H9 (cell line): ENCODE data around the gene MLANA. TPM values are rescaled to one million over a fixed set of nuclear protein-coding genes. Genes with fewer than 3 reads are reported as not detected.

Source experiments
- DNase-seq: peaks from one replicate; pipeline ENCODE4 v3.0.0-alpha.2; 2017
- H2AFZ ChIP-seq: one replicate; pipeline ENCODE4 v1.6.1; 2013; ENCODE audit warnings: mild to moderate bottlenecking, low read length, control low read depth, moderate library complexity
- H2AK5ac ChIP-seq: 2 replicates; pipeline ENCODE4 v1.6.1; 2013; ENCODE audit warnings: low read length, control low read depth, mixed read lengths; ENCODE audit not compliant: insufficient read length
- H2BK120ac ChIP-seq: one replicate; pipeline ENCODE4 v1.6.1; 2013; ENCODE audit warnings: low read depth, mild to moderate bottlenecking, low read length, control low read depth, inconsistent platforms; ENCODE audit not compliant: poor library complexity, severe bottlenecking
- H2BK12ac ChIP-seq: 2 replicates; pipeline ENCODE4 v1.6.1; 2013; ENCODE audit warnings: low read length, control low read depth, mixed read lengths, low read depth; ENCODE audit not compliant: insufficient read length
- H2BK15ac ChIP-seq: 2 replicates; pipeline ENCODE4 v1.6.1; 2013; ENCODE audit warnings: low read depth, low read length, control low read depth
- H2BK20ac ChIP-seq: one replicate; pipeline ENCODE4 v1.6.1; 2013; ENCODE audit warnings: low read depth, mild to moderate bottlenecking, low read length, control low read depth, inconsistent platforms; ENCODE audit not compliant: poor library complexity, severe bottlenecking
- H2BK5ac ChIP-seq: 2 replicates; pipeline ENCODE4 v1.6.1; 2013; ENCODE audit warnings: low read length, control low read depth, mixed read lengths; ENCODE audit not compliant: insufficient read length
- H3K14ac ChIP-seq: 2 replicates; pipeline ENCODE4 v1.6.1; 2013; ENCODE audit warnings: low read length, control low read depth; ENCODE audit not compliant: insufficient read depth
- H3K18ac ChIP-seq: 2 replicates; pipeline ENCODE4 v1.6.1; 2013; ENCODE audit warnings: low read depth, mild to moderate bottlenecking, mixed read lengths, low read length, control low read depth; ENCODE audit not compliant: insufficient read length
- H3K23ac ChIP-seq: 2 replicates; pipeline ENCODE4 v1.6.1; 2013; ENCODE audit warnings: low read length, control low read depth, mixed read lengths, low read depth; ENCODE audit not compliant: insufficient read length
- H3K23me2 ChIP-seq: 2 replicates; pipeline ENCODE4 v1.6.1; 2013; ENCODE audit warnings: low read depth, mild to moderate bottlenecking, mixed read lengths, low read length, control low read depth; ENCODE audit not compliant: insufficient read length, poor library complexity, severe bottlenecking
- H3K27ac ChIP-seq: 2 replicates; pipeline ENCODE4 v1.5.1; 2013; ENCODE audit warnings: low read length, control low read depth, mixed read lengths, low read depth; ENCODE audit not compliant: insufficient read length
- H3K27me3 ChIP-seq: 2 replicates; pipeline ENCODE4 v1.6.1; 2013; ENCODE audit warnings: low read length, control low read depth, inconsistent platforms; ENCODE audit not compliant: insufficient read depth
- H3K4ac ChIP-seq: 2 replicates; pipeline ENCODE4 v1.6.1; 2013; ENCODE audit warnings: low read depth, mild to moderate bottlenecking, control low read depth, inconsistent platforms, low read length, moderate library complexity
- H3K4me1 ChIP-seq: 2 replicates; pipeline ENCODE4 v1.6.1; 2013; ENCODE audit warnings: low read length, control low read depth, inconsistent platforms; ENCODE audit not compliant: insufficient read depth
- H3K4me2 ChIP-seq: 2 replicates; pipeline ENCODE4 v1.6.1; 2013; ENCODE audit warnings: low read length, control low read depth, mixed read lengths; ENCODE audit not compliant: insufficient read length, insufficient read depth
- H3K56ac ChIP-seq: 2 replicates; pipeline ENCODE4 v1.6.1; 2013; ENCODE audit warnings: low read depth, mild to moderate bottlenecking, mixed read lengths, low read length, control low read depth; ENCODE audit not compliant: insufficient read length
- H3K79me1 ChIP-seq: 2 replicates; pipeline ENCODE4 v1.6.1; 2013; ENCODE audit warnings: low read depth, mild to moderate bottlenecking, moderate library complexity, low read length, control low read depth, inconsistent platforms; ENCODE audit not compliant: insufficient read depth, poor library complexity, severe bottlenecking
- H3K79me2 ChIP-seq: 2 replicates; pipeline ENCODE4 v1.6.1; 2013; ENCODE audit warnings: low read length, control low read depth, inconsistent platforms; ENCODE audit not compliant: insufficient read depth
- H3K9ac ChIP-seq: 2 replicates; pipeline ENCODE4 v1.6.1; 2013; ENCODE audit warnings: low read length, control low read depth, mixed read lengths; ENCODE audit not compliant: insufficient read length; ENCODE audit errors: extremely low read depth
- H3K9me3 ChIP-seq: one replicate; pipeline ENCODE4 v1.6.1; 2013; ENCODE audit warnings: low read depth, low read length, inconsistent platforms; ENCODE audit not compliant: control insufficient read depth
- H3T11ph ChIP-seq: one replicate; pipeline ENCODE4 v1.6.1; 2013; ENCODE audit warnings: mild to moderate bottlenecking, low read length, control low read depth, inconsistent platforms
- H4K20me1 ChIP-seq: one replicate; pipeline ENCODE4 v1.6.1; 2013; ENCODE audit not compliant: control insufficient read depth, insufficient read length, insufficient read depth
- H4K5ac ChIP-seq: 2 replicates; pipeline ENCODE4 v1.6.1; 2013; ENCODE audit warnings: low read depth, mild to moderate bottlenecking, mixed read lengths, low read length, control low read depth; ENCODE audit not compliant: insufficient read length
- H4K8ac ChIP-seq: replicated peaks from 2 replicates; pipeline ENCODE4 v1.6.1; 2013; ENCODE audit warnings: low read length, control low read depth, mixed read lengths, low read depth; ENCODE audit not compliant: insufficient read length
- H4K91ac ChIP-seq: 2 replicates; pipeline ENCODE4 v1.6.1; 2013; ENCODE audit warnings: low read depth, mild to moderate bottlenecking, moderate library complexity, mixed read lengths, low read length, control low read depth; ENCODE audit not compliant: insufficient read length
- H3K27ac Mint-ChIP-seq, 3 experiments: 2 replicates in 2 of 3; 3 replicates in 1 of 3; pipeline ENCODE4 v1.8.0; 2020 to 2021; ENCODE audit warnings: mixed read lengths in 3 of 3, mild to moderate bottlenecking in 1 of 3, moderate library complexity in 1 of 3
- H3K27me3 Mint-ChIP-seq: 2 replicates; pipeline ENCODE4 v1.8.0; 2021; ENCODE audit warnings: low read depth, mild to moderate bottlenecking, moderate library complexity, mixed read lengths
- H3K36me3 Mint-ChIP-seq, 3 experiments: 2 replicates in 2 of 3; 3 replicates in 1 of 3; pipeline ENCODE4 v1.8.0; 2020 to 2021; ENCODE audit warnings: low read depth in 3 of 3, mixed read lengths in 3 of 3; ENCODE audit not compliant: insufficient read depth in 1 of 3
- H3K4me1 Mint-ChIP-seq, 2 experiments: 2 replicates each; pipeline ENCODE4 v1.8.0; 2020; ENCODE audit warnings: mixed read lengths in 2 of 2
- H3K4me3 Mint-ChIP-seq, 2 experiments: 2 replicates in 1 of 2; 3 replicates in 1 of 2; pipeline ENCODE4 v1.8.0; 2020 to 2021; ENCODE audit warnings: mild to moderate bottlenecking in 2 of 2, mixed read lengths in 2 of 2, moderate library complexity in 1 of 2
- H3K9me3 Mint-ChIP-seq, 2 experiments: 2 replicates in 1 of 2; 3 replicates in 1 of 2; pipeline ENCODE4 v1.8.0; 2020; ENCODE audit warnings: mild to moderate bottlenecking in 2 of 2, mixed read lengths in 2 of 2, moderate library complexity in 1 of 2
- WGBS: extraction: QIAGEN DNeasy Blood & Tissue Kit; methylation state at CpG from one replicate; pipeline ENCODE4 v1.1.7; 2013; ENCODE audit warnings: missing lambda C conversion rate, low lambda C conversion rate, mixed read lengths; ENCODE audit not compliant: insufficient read length; ENCODE audit errors: extremely low coverage; 5-methylcytosine and 5-hydroxymethylcytosine counted together
- total RNA-seq: library from RNA; stranded (reverse); gene quantifications from 2 replicates; pipeline ENCODE4 v1.2.1, GENCODE V29; 2021
- TF ChIP-seq, protein P1 (sequence below): fragments of 200-600 bp; sonication (generic); conservative IDR thresholded peaks from 3 replicates; pipeline ENCODE4 v1.8.0; 2021; ENCODE audit warnings: antibody characterized with exemption, mild to moderate bottlenecking

Gene MLANA
- total RNA-seq, 1 experiment from 2014 or later = not detected

DNA sequence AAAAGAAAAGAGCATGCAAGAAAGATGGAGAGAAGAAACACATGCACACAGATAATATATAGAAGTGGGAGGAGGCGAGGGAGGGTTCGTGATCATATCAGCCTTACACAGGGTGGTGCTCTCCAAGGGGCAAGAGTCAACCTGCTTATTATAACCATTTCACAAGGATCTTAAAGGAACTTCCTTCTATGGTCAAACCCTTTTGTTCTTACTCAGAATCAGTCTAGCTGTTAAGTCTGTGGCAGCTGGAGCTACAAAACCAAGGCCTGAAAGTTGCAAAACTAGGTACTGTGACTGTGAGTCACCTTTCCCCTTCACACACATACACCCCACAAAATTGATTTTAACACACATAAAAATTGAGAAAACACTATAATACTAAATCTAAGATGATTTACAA is 39.2 kb upstream of the MLANA start:
- no peaks in the 10 kb centered on the region for H3K23me2 ChIP-seq
- WGBS = no CpG with 5 or more reads among the region's 2 CpGs
- H4K91ac ChIP-seq = no peak overlapping the region
- H3K27me3 ChIP-seq = no peaks in the 10 kb centered on the region
- DNase-seq = no peak
- H2BK12ac ChIP-seq = no peak overlapping the region
- H2BK5ac ChIP-seq = no peak overlapping the region
- Mint-ChIP-seq H3K9me3 (no peaks in the 10 kb centered on the region), H3K4me3 (no peak overlapping the region), H3K36me3 (no peaks in the 10 kb centered on the region), H3K4me1 (peaks cover 0 to 2% of the 10 kb centered on the region in 2 experiments; a peak in 2 of 4 replicates), H3K27ac (no peak overlapping the region), H3K27me3 (peaks cover 1% of the 10 kb centered on the region)
- H2BK15ac ChIP-seq = no peak overlapping the region
- H2AK5ac ChIP-seq = no peak overlapping the region
- no peaks in the 10 kb centered on the region for H3K79me1 ChIP-seq
- H3K4me1 ChIP-seq = no peaks in the 10 kb centered on the region
- H3K79me2 ChIP-seq = no peaks in the 10 kb centered on the region
- H3K9me3 ChIP-seq = no peaks in the 10 kb centered on the region
- no peak overlapping the region for H3K14ac ChIP-seq
- no peak overlapping the region for H3K18ac ChIP-seq
- H3K4ac ChIP-seq = no peak overlapping the region
- TF ChIP-seq, protein P1, sequence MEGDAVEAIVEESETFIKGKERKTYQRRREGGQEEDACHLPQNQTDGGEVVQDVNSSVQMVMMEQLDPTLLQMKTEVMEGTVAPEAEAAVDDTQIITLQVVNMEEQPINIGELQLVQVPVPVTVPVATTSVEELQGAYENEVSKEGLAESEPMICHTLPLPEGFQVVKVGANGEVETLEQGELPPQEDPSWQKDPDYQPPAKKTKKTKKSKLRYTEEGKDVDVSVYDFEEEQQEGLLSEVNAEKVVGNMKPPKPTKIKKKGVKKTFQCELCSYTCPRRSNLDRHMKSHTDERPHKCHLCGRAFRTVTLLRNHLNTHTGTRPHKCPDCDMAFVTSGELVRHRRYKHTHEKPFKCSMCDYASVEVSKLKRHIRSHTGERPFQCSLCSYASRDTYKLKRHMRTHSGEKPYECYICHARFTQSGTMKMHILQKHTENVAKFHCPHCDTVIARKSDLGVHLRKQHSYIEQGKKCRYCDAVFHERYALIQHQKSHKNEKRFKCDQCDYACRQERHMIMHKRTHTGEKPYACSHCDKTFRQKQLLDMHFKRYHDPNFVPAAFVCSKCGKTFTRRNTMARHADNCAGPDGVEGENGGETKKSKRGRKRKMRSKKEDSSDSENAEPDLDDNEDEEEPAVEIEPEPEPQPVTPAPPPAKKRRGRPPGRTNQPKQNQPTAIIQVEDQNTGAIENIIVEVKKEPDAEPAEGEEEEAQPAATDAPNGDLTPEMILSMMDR = no peak
- H3K4me2 ChIP-seq = no peak overlapping the region
- no peak overlapping the region for H3T11ph ChIP-seq
- no peak overlapping the region for H3K9ac ChIP-seq
- no peak overlapping the region for H4K5ac ChIP-seq
- H2BK20ac ChIP-seq = no peak overlapping the region
- H3K27ac ChIP-seq = no peak overlapping the region
- no peak overlapping the region for H2AFZ ChIP-seq
- no peaks in the 10 kb centered on the region for H4K20me1 ChIP-seq
- no peak overlapping the region for H2BK120ac ChIP-seq
- no peak overlapping the region for H3K56ac ChIP-seq
- H4K8ac ChIP-seq = no peak overlapping the region
- no peak overlapping the region for H3K23ac ChIP-seq
